ENCODE measurements around the gene OSBPL2.

OSBPL2 gene

GRCh38 chr20:62208061-62208794 is 30.1 kb upstream of the OSBPL2 start:
- no peak for DNase-seq

GRCh38 chr20:62208795-62209755 is 29.2 kb upstream of the OSBPL2 start:
- DNase-seq, result no peak

GRCh38 chr20:62209850-62210495 is 28.3 kb upstream of the OSBPL2 start:
- no peak for DNase-seq

DNA sequence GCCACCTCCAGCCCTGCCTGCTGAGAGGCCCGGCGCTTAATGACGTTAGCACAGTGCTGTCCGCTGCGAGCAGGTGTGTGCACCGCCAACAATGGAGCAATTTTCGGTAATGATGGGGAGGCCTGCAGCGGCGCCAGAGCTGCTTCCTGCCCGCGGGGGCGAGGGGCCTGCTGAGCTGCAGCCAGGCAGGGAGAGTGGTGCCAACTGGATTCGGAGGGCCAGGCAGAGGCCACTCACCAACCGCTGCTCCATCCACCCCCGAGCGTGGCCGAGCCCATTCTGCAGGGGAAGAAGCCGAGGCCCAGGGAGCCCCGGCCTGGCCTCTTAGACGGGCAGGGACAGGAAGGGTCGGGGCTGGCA is 27.8 kb upstream of the OSBPL2 start:
- DNase-seq, result no peak

DNA sequence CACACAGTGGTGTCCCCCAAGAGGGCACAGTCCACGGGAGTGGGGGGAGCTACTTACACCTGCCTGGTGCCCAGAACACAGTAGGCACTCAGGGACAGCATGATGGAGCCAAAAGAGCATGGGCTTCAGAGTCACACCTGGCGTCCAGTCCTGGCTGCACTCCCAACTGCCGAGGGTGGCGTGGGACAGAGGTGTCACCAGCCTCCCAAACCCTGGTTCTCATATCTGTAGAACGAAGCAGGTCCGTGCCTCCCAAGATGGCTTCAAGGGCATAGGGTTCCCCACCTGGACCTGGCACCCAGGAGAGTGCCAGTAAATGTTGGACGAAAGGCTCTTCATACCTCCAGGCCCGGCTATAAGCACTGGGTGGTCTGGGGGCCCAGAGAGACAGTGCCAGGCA is 27.1 kb upstream of the OSBPL2 start:
- DNase-seq, result no peak

DNA sequence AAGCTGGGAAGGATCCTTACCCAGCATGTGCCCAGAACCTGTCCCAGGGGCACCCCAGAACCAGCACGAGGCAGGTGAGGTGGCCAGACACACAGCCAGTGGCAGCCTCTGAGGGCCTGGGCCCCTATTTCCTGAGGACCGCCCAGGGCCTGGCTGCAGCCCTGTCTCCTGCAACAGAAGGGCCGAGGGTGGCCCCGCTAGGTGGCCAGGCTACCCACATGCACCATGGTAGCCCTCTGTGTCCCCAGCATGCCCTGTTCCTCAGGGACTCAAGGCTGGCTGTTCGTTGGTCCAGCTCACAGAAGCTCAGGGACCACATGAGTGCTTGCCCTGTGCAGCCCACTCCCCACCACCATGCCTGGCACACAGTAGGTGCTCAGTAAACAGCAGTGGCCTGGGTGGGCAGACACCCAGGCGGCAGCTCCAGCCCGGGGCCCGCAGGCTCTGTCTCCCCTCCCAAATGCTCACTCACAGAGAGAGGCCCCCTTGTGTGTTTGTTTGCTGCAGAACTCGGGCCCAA is 26.5 kb upstream of the OSBPL2 start:
- DNase-seq, result no peak

DNA sequence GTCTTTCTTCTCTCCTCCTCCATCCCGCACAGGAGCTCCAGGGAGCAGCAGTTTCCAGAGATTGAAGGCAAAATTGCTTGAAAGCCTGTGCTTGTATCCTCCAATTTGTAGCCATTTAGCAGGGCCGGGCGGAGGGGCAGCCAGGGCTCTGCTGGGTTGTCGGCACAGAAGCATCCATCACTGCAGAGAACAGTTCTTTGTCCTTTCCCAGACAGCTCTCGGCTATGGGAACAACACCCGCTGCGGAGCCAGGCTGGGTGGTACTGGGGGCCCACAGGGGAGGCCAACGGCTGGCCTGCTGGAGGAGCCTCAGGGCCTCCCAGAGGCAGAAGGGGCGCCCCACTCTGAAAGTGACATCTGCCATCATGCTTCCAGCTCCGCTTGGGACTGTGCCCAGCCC is 26.0 kb upstream of the OSBPL2 start:
- no peak for DNase-seq

DNA sequence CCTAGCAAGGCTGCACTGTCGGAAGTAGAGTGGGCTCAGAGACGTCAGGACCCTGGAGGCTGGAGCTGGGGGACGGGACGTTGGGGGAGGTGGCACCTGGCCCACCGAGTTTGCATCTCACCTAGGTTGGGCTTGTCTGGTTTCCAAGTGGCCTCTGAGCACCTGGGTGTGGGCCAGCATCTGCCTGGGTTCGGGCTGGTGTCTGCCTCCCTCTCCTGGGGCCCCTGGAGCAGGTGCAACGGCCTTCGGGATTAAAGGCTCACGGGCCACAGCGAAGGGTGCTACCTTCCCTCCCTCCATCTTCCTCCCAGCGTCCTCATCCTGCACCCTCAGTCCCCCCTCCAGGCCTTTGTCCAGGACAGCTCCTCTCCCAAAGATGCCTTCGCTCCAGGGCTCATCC is 24.3 kb upstream of the OSBPL2 start:
- no peak for DNase-seq

DNA sequence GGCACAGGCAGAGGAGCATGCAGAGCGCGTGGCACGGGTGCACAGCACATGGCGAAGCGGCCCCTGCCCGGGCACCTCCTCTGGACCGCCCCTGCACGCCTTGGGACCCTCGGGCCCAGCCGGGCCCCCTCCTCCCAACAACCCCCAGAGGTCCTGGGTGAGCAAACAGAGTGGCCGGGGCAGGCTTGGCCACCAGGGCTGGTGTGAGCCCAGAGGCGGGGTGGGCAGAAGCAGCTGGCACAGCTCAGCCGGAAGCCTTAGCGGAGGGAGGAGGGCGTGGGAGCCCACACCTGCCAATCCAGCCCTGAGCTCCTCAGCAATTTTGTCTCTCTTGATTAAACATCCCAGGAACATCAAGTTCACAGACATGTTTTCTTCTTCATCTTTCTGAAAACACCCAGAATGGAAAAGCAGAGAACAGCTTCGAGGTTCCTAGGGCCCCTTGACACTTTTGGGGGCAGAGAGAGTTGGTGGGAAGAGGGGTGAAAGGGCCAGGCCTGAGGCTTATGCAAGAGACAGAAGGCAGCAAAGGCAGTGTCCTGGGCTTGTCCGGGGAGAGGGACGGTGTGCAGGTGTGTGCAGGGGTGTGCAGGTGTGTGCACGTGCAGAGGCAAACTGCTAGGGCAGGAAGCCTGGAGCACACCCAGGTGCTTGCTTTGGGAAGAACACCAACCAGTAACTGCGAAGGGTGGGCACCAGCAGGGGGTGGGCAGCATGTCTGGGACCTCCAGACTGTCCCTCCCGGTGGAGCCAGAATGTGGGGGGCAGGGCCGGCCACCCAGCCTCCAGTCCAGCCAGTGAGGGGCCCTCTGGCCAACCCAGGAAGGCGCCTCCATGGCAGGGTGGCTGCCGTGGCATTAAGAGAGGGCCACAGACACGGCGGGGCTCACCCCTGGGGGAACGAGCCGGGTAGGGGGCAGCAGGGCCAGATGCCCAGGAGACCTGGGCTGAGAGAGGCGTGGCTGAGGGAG is 23.0 kb upstream of the OSBPL2 start:
- no peak for DNase-seq

DNA sequence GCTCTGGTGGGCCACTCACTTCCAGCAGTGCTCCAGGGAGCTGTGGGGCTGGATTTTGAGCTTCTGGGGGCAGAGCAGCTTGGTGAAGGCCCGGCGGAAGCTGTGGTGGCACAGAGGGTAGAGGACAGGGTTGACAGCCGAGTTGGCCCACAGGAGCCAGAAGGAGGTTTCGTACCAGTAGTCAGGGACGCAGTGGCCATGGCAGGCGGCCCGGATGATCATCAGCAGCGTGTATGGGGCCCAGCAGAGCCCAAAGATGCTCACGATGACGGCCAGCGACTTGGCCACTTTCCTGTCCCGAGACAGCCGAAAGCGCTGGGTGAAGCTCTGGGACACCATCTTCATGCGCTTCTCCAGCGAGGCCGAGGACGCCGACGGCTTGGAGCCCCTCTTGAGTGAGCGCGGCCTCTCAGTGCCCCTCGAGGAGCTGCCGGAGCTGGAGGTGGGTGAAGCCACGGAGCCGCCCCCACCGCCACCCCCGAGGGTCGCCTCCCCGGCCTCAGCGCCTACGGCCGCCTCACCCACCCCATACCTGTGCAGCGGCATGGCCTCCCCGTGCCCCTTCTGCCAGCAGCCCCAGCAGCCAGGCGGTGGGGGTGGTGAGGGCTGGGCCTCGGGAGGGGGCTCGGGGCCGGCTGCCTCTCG is 22.2 kb upstream of the OSBPL2 start:
- DNase-seq, result no peak

DNA sequence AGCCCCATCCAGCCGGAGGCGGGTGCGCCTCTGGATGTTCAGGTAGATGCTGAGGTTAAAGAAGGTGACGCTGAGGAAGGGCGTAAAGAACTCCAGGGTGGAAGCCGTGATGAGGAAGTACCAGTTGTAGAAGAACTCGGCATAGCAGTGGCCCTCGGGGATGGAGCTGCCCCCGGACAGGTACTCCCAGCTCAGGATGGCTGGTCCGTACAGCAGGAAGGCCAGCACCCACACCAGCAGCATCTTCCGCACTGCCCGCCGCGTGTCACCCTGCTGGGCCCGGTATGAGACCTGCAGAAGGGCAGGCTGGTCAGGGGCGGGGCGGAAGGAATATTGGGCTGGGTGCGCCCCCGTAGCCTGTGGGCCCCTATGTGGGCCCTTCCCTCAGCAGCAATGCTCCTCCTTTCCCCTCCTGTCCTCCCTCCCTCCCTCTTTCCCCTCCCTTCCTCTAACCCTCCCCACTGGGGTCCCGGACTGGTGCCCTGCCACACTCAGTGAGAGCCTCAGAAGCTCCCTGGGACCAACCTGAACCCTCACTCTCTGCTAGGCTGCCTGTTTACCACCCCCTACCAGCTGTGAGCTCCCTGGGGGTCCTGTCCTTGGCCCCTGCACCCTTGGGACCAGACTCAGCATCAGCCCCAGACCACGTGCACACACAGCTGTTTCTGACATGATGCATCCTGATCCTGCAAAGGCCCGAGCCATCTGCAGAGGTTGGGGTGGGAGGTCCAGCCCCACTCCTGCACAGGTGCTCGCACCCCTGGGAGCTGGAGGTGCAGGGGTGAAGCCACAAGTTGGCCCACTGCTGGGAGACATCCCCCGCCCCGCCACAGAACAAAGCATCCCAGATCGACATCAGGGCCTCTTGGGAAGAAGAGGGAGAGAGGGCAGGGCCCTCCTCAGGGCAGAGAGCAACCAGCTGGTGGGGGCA is 21.4 kb upstream of the OSBPL2 start:
- DNase-seq, result no peak

- DNase-seq, result no peak
Observed at GRCh38 chr20:62217913-62218773, 20.2 kb upstream of the OSBPL2 start.

- DNase-seq, result no peak
Observed at GRCh38 chr20:62219101-62219991, 19.0 kb upstream of the OSBPL2 start.

- peak; percentile 12 for DNase-seq
Observed at GRCh38 chr20:62219992-62220665, 18.2 kb upstream of the OSBPL2 start, which contains the start of gene HRH3. TSS of gene HRH3 (minus strand) at chr20:62220278. CDS start at chr20:62219970, 308 bp downstream.

DNA sequence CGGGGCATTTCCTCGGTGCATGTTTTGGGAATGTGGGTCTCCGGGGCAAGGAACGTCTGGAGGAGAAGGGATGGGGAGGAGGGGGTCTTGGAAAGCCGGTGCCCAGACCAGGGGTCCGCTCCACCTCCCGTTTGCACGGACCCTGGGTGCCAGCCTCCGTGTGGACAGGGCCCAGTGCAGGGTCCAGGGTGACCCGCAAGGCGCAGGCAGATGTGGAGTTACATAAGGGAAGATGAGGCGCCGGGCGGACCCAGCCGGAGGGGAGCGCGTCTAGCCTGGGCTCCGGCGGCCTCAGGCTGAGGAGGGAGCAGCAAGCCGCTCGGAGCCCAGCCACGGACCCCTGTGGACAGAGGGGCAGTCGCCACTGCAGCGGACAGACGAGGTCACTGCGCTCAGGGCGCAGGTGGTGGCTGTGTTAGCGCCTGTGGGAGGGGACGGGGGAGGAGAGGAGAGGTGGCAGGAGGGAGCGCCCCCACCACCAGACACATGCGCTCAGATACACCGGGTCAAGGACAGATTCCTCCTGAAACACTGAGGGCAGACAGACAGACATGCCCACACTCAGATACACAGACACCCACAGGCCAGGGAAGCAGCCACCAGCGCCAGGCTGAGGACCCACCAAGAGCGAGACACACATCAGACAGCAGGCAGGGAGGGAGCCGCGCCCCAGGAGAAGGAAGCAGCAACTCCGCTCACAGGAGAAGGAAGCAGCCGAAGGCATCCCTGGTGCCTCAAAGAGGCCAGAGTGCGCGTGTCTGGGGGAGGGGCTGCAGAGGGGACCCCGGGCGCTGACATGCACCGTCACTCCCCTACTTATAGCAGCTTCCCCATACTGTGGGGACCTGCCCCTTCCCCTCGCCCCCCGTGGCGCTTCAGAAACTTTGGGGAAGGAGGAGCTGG is 17.4 kb upstream of the OSBPL2 start:
- DNase-seq, result no peak

DNA sequence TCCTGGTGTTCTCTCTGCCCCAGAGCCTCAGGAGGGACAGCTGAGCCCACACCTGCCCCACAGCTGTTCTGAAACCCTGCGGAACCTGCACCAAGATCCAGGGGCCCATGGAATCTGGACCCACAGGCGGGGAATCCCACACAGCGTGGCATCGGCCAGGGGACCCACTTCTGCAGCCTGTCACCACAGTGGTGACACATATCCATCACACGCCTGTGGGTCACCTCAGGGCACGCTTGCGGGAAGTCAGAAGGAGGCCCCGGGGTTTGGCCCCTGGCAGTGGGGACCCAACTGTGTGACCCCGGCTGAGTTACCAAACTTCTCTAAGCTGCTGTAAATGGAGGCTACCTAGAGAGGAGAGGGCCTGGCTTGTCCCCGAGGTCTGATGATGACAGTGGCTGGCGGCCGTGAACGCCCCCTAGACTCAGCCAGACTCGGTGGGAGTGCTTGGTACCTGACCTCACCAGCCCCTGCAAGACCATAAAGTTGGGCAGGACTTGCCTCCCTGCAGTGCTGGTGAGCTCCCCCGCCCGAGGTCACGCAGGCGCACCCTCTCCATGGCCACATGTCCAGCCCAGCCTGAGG is 16.0 kb upstream of the OSBPL2 start:
- no peak for DNase-seq

Data from KG1 (cell line).